Body of pancreas (tissue), 2 donors: ENCODE results near the gene TGM3. TPM values are rescaled to one million over a fixed set of nuclear protein-coding genes. Genes with fewer than 3 reads are reported as not detected.

Experiments used
- total RNA-seq, 2 donors: library from RNA; depleted of rRNA; stranded (reverse); fragments of >200 nt; gene quantifications; one replicate each; pipeline ENCODE4 v1.1.0, GENCODE V29; 2016

The TGM3 gene
- total RNA-seq, 2 donors from 2014 or later: 0.26 TPM; not detected in 1

Other genes with a start within 250 kb of the TGM3 start
- gene STK35, start 194.2 kb upstream of the TGM3 start, total RNA-seq: 10 to 100 TPM in 1 of 2 donors, 1 to 10 TPM in 1; 8.6 to 22.7 TPM
- not detected for gene TGM6, start 84.9 kb downstream of the TGM3 start, total RNA-seq
- 10 to 100 TPM; 53.1 to 61.0 TPM for gene SNRPB, start 174.8 kb downstream of the TGM3 start, total RNA-seq
- 1 to 10 TPM; 6.7 to 6.9 TPM for gene ZNF343, start 212.9 kb downstream of the TGM3 start, total RNA-seq
- gene TMC2, start 240.6 kb downstream of the TGM3 start, total RNA-seq: under 1 TPM in 1 of 2 donors, not detected in 1; 0.26 TPM